GM12878 (cell line): Measurements from ENCODE around the gene RRBP1. TPM values are rescaled to one million over a fixed set of nuclear protein-coding genes. Genes with fewer than 3 reads are reported as not detected.

Source experiments
- ATAC-seq: fragments of 200-7000 bp; cut with Tn5 transposase; 3 replicates; pipeline ENCODE4 v1.9.1; 2020; ENCODE audit warnings: mild to moderate bottlenecking, moderate library complexity
- BruUV-seq: library from RNA; stranded (reverse); fragments of 400-500 nt; replicated peaks from 2 replicates; lab custom pipeline; 2021; lab: Mats Ljungman, UMichigan
- CTCF ChIA-PET: fragments of 300-600 bp; sonication (Branson Sonifier 250); formaldehyde crosslinking; extraction: SDS; loops from one replicate; lab custom pipeline; 2021; ENCODE audit warnings: inconsistent platforms; lab: Yijun Ruan, JAX
- POLR2A ChIA-PET: fragments of 350-600 bp; formaldehyde crosslinking; extraction: SDS; loops from one replicate; lab custom pipeline; 2021; ENCODE audit warnings: inconsistent platforms; lab: Charles Lee
- RAD21 ChIA-PET: fragments of 300-600 bp; sonication (Branson Sonifier 250); formaldehyde crosslinking; loops from one replicate; lab custom pipeline; 2023; ENCODE audit warnings: antibody characterized with exemption; ENCODE audit not compliant: unreplicated experiment; lab: Charles Lee
- SMC1A ChIA-PET: fragments of 300-600 bp; sonication (Branson Sonifier 250); formaldehyde crosslinking; loops from one replicate; lab custom pipeline; 2023; ENCODE audit not compliant: unreplicated experiment, uncharacterized antibody; lab: Charles Lee
- DNase-seq: peaks from one replicate; pipeline ENCODE4 v3.0.0-alpha.2; 2011; ENCODE audit warnings: low read depth, low spot score
- FAIRE-seq: peaks from 3 replicates; lab custom pipeline; 2011; peaks lifted over from hg19 to GRCh38; lab: Jason Lieb, UNC
- H2AFZ ChIP-seq: 2 replicates; pipeline ENCODE4 v1.6.0; 2011; ENCODE audit warnings: low read depth, low read length, control low read depth; ENCODE audit not compliant: control insufficient read depth
- H3K27ac ChIP-seq: 2 replicates; pipeline ENCODE4 v1.5.1; 2011; ENCODE audit warnings: control low read depth; ENCODE audit not compliant: control insufficient read depth, insufficient read depth
- H3K27me3 ChIP-seq, 2 experiments: replicated peaks in 1 of 2; 2 replicates each; pipeline versions ENCODE4 v1.6.0 to v1.6.1; 2011; ENCODE audit warnings: low read length in 1 of 2; ENCODE audit not compliant: control insufficient read depth in 2 of 2, insufficient read depth in 2 of 2
- H3K36me3 ChIP-seq, 2 experiments: 2 replicates each; pipeline ENCODE4 v1.5.1; 2011; ENCODE audit warnings: low read length in 1 of 2; ENCODE audit not compliant: control insufficient read depth in 2 of 2, insufficient read depth in 2 of 2
- H3K4me1 ChIP-seq: 2 replicates; pipeline ENCODE4 v1.6.1; 2011; ENCODE audit warnings: mild to moderate bottlenecking, low read length, moderate library complexity, mixed read lengths; ENCODE audit not compliant: control insufficient read depth, insufficient read depth
- H3K4me2 ChIP-seq: 2 replicates; pipeline ENCODE4 v1.6.0; 2011; ENCODE audit warnings: control low read depth; ENCODE audit not compliant: control insufficient read depth, insufficient read depth
- H3K4me3 ChIP-seq: fragments of 200-600 bp; sonication (generic); 2 replicates; pipeline ENCODE4 v1.5.1; 2016
- H3K79me2 ChIP-seq: 2 replicates; pipeline ENCODE4 v1.6.0; 2011; ENCODE audit warnings: low read length; ENCODE audit not compliant: control insufficient read depth, insufficient read depth
- H3K9ac ChIP-seq: 2 replicates; pipeline ENCODE4 v1.8.0; 2011; ENCODE audit warnings: low read length, control low read depth, mixed read lengths; ENCODE audit not compliant: control insufficient read depth, insufficient read depth
- H3K9me3 ChIP-seq: replicated peaks from 3 replicates; pipeline ENCODE4 v1.5.1; 2011; ENCODE audit warnings: mild to moderate bottlenecking, low read length; ENCODE audit not compliant: control insufficient read depth, insufficient read depth
- H4K20me1 ChIP-seq: 2 replicates; pipeline ENCODE4 v1.6.0; 2011; ENCODE audit not compliant: control insufficient read depth, insufficient read depth
- BCL11A ChIP-seq: IDR thresholded peaks from 2 replicates; pipeline ENCODE4 v1.6.1; 2011; ENCODE audit warnings: low read depth, low read length
- CEBPZ ChIP-seq: fragments of 150-350 bp; IDR thresholded peaks from 2 replicates; pipeline ENCODE4 v1.6.1; 2016; ENCODE audit warnings: low read depth, low read length
- HDAC2 ChIP-seq: fragments of 200-600 bp; sonication (generic); IDR thresholded peaks from 2 replicates; pipeline ENCODE4 v1.6.1; 2017
- HDGF ChIP-seq: fragments of 450-650 bp; IDR thresholded peaks from 2 replicates; pipeline ENCODE4 v1.6.1; 2016; ENCODE audit warnings: antibody characterized with exemption
- JUND ChIP-seq: IDR thresholded peaks from 2 replicates; pipeline ENCODE4 v1.6.1; 2012; ENCODE audit warnings: low read depth, mild to moderate bottlenecking, low read length, improper control_type of control experiment, moderate library complexity
- POLR2AphosphoS2 ChIP-seq: IDR thresholded peaks from 2 replicates; pipeline ENCODE4 v1.6.1; 2011; ENCODE audit warnings: low read depth, mild to moderate bottlenecking, low read length, improper control_type of control experiment, moderate library complexity
- RAD21 ChIP-seq: IDR thresholded peaks from 2 replicates; pipeline ENCODE4 v1.6.1; 2011; ENCODE audit warnings: mild to moderate bottlenecking, low read depth, low read length, moderate library complexity; ENCODE audit not compliant: insufficient read depth
- RB1 ChIP-seq: fragments of 450-650 bp; formaldehyde crosslinking; IDR thresholded peaks from 2 replicates; pipeline ENCODE4 v1.6.1; 2017; ENCODE audit warnings: mild to moderate bottlenecking, borderline replicate concordance
- RCOR1 ChIP-seq: conservative IDR thresholded peaks from 2 replicates; pipeline ENCODE4 v1.6.1; 2012; ENCODE audit warnings: low read depth, low read length, improper control_type of control experiment
- SMAD5 ChIP-seq: IDR thresholded peaks from 2 replicates; pipeline ENCODE4 v1.6.1; 2016; ENCODE audit warnings: antibody characterized with exemption, low read depth
- TCF7 ChIP-seq: IDR thresholded peaks from 2 replicates; pipeline ENCODE4 v1.6.1; 2014; ENCODE audit warnings: antibody characterized with exemption, borderline replicate concordance
- ZNF687 ChIP-seq: fragments of 450-650 bp; IDR thresholded peaks from 2 replicates; pipeline ENCODE4 v1.6.1; 2017; ENCODE audit warnings: mild to moderate bottlenecking, moderate library complexity
- WGBS: methylation state at CpG from one replicate; pipeline ENCODE4 v1.1.6; 2016; ENCODE audit warnings: low lambda C conversion rate; ENCODE audit not compliant: insufficient replicate concordance, insufficient coverage; ENCODE audit errors: missing lambda C conversion rate; 5-methylcytosine and 5-hydroxymethylcytosine counted together
- in situ Hi-C: fragments of 300-500 bp; cut with MboI; formaldehyde crosslinking; loops from 9 replicates; pipeline ENCODE4 v1.14.3; 2018; ENCODE audit warnings: mixed read lengths
- intact Hi-C: fragments of 100-400 bp; cut with micrococcal nuclease; formaldehyde crosslinking; loops from one replicate; pipeline ENCODE4 v1.14.2; 2022; ENCODE audit not compliant: unreplicated experiment
- polyA plus RNA-seq, 11 experiments: library from polyadenylated mRNA; depleted of rRNA in 4 of 11; unstranded in 6 of 11; stranded (reverse) in 5 of 11; fragments of >200 nt; fragmentation: Nextera tagmentation in 4 of 11; fragmentation: Illumina TruSeq in 1 of 11; extraction: Ambion mirVana in 4 of 11; extraction: Trizol in 1 of 11; gene quantifications; 1 replicate in 1 of 11; 2 replicates in 10 of 11; pipeline versions ENCODE4 v1.2.1 to v1.2.3, GENCODE V29; 2011 to 2016; ENCODE audit warnings: inconsistent platforms in 2 of 11, missing spikeins in 2 of 11, low read depth in 1 of 11
- total RNA-seq, 4 experiments: library from RNA; depleted of rRNA in 3 of 4; stranded (reverse); fragments of >200 nt in 3 of 4; fragmentation: Illumina TruSeq in 1 of 4; extraction: Trizol in 1 of 4; gene quantifications; 2 replicates each; pipeline versions ENCODE4 v1.2.1 to v1.2.3, GENCODE V29; 2013 to 2021

The RRBP1 gene
- total and polyA plus RNA-seq, 10 of the 15 experiments (the other 5 are each of a cell fraction or from before 2014, with no cell fraction given): 1.2 to 57.4 (median 24.6) TPM

DNA sequence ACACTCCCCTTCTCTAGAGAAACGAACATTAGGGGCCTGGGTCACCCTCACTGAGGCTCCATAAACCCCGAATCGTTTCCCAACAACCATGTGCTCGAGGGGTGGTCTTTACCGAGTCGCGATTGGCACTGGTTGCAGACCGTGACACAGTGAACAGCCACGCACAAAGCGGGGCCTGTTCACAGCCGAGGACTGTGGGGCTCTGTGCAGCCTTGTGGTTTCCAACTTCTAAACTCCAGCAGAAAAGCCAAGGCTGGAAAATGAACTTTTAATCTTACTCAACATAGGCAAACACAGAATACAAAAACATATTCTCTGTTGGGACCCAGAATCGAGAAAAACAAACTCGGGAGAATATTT, 19.0 kb downstream of the RRBP1 start:
- Histone ChIP-seq H3K27ac (no peak overlapping the region), H3K4me1 (peaks cover 13% of the 10 kb centered on the region), H2AFZ (no peak overlapping the region), H3K9me3 (no peaks in the 10 kb centered on the region; the same call in 1 of the 3 replicates), H4K20me1 (0 out of 2 replicates have a peak, but pooled peaks cover 2% of the 10 kb centered on the region), H3K36me3 (no peaks in the 10 kb centered on the region; a peak in 1 of 4 replicates), H3K4me2 (no peak overlapping the region), H3K79me2 (peaks cover 21% of the 10 kb centered on the region), H3K9ac (no peak overlapping the region), H3K27me3 (no peaks in the 10 kb centered on the region), H3K4me3 (no peak overlapping the region)
- no peak for FAIRE-seq
- no TSS peak for BruUV-seq
- ChIA-PET POLR2A (no interaction called here), RAD21 (no interaction called here), SMC1A (no interaction called here), CTCF (interaction anchor here (4.1 kb wide), 1 partner anchor 20 kb away, joined by 23 read pairs; the partner anchor contains the start of gene RRBP1)
- no peak for ATAC-seq
- intact Hi-C loops: no loop called here
- in situ Hi-C loops: no loop called here
- DNase-seq: no peak
- TF ChIP-seq HDAC2 (no peak), JUND (no peak), RB1 (no peak), ZNF687 (no peak), RAD21 (no peak), POLR2AphosphoS2 (no peak), HDGF (no peak), RCOR1 (no peak), BCL11A (no peak), TCF7 (no peak), CEBPZ (no peak), SMAD5 (no peak)
- WGBS: 98% methylated on average over 13 of the region's 13 CpGs
